Thyroid gland (tissue), 4 donors: ENCODE results near the gene UNC5C.

Source experiments
- CTCF ChIP-seq, 6 experiments: fragments of 200-600 bp in 3 of 6; fragments of 450-650 bp in 3 of 6; sonication (generic) in 3 of 6; IDR thresholded peaks; one replicate each; pipeline ENCODE4 v1.5.1; 2016 to 2019; ENCODE audit warnings: antibody characterized with exemption in 6 of 6, mild to moderate bottlenecking in 2 of 6, inconsistent platforms in 1 of 6, moderate library complexity in 1 of 6
- POLR2A ChIP-seq, 2 donors: fragments of 450-650 bp; IDR thresholded peaks; one replicate each; pipeline ENCODE4 v1.6.1; 2017; ENCODE audit warnings: antibody characterized with exemption in 2 of 2, mild to moderate bottlenecking in 2 of 2, moderate library complexity in 1 of 2

DNA sequence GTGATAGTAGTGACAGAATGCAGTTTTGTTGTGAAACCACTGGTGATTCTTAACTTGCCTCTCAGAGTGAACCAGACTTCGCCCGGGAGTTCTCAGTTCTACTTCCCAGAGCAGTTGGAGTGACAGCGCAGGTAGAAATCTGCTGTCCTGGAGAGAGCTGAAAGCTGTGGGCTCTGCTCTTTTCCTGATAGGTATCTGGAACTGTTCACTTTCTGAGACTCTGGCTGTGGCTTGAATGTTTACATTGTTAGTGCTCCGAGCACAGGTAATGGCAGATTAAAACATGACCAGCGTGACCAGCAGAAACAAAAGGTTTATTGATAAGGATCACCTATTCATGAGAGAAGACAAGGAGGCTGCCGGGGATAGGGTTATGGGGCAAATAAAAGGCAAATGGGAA lies 430.3 kb downstream of the UNC5C start:
- TF ChIP-seq CTCF (IDR thresholded peaks at IDR 0.05) (no peak), POLR2A (IDR thresholded peaks at IDR 0.05) (no peak)
